WTC11 (cell line): ENCODE results near the gene SLC17A9. TPM values are rescaled to one million over a fixed set of nuclear protein-coding genes. Genes with fewer than 3 reads are reported as not detected.

ENCODE experiments used
- ATAC-seq: fragments of 200-7000 bp; cut with Tn5 transposase; 2 replicates; pipeline ENCODE4 v1.10.0; 2021; ENCODE audit warnings: mild to moderate bottlenecking, moderate library complexity
- CTCF ChIA-PET: fragments of 300-600 bp; sonication (Branson Sonifier 250); formaldehyde crosslinking; loops from one replicate; lab custom pipeline; 2021; ENCODE audit warnings: antibody characterized with exemption; lab: Charles Lee
- POLR2A ChIA-PET: fragments of 350-600 bp; sonication (Branson Sonifier 250); formaldehyde crosslinking; loops from one replicate; lab custom pipeline; 2021; ENCODE audit warnings: antibody characterized with exemption; lab: Charles Lee
- DNase-seq: peaks from one replicate; pipeline ENCODE4 v3.0.0; 2021; ENCODE audit warnings: low spot score
- H3K27ac Mint-ChIP-seq: 2 replicates; pipeline ENCODE4 v1.8.0; 2021; ENCODE audit warnings: mixed read lengths
- H3K27me3 Mint-ChIP-seq: 2 replicates; pipeline ENCODE4 v1.8.0; 2021; ENCODE audit warnings: low read depth, mild to moderate bottlenecking, moderate library complexity, mixed read lengths
- H3K36me3 Mint-ChIP-seq: 2 replicates; pipeline ENCODE4 v1.8.0; 2021; ENCODE audit warnings: mixed read lengths
- H3K4me1 Mint-ChIP-seq: 2 replicates; pipeline ENCODE4 v1.8.0; 2022; ENCODE audit warnings: mixed read lengths
- H3K4me3 Mint-ChIP-seq: 2 replicates; pipeline ENCODE4 v1.8.0; 2021; ENCODE audit warnings: mild to moderate bottlenecking, moderate library complexity, mixed read lengths
- H3K9me3 Mint-ChIP-seq: 2 replicates; pipeline ENCODE4 v1.8.0; 2021; ENCODE audit warnings: mixed read lengths
- ATF1 ChIP-seq: sonication (generic); formaldehyde crosslinking; IDR thresholded peaks from 2 replicates; pipeline ENCODE4 v1.8.1; 2023; ENCODE audit warnings: mild to moderate bottlenecking, moderate library complexity, missing genetic modification reagents
- CBFB ChIP-seq: sonication (generic); formaldehyde crosslinking; IDR thresholded peaks from 2 replicates; pipeline ENCODE4 v1.8.1; 2022; ENCODE audit warnings: mild to moderate bottlenecking, low read depth, missing genetic modification reagents
- CREB1 ChIP-seq: sonication (generic); formaldehyde crosslinking; IDR thresholded peaks from 2 replicates; pipeline ENCODE4 v1.8.0; 2023; ENCODE audit warnings: mild to moderate bottlenecking, missing genetic modification reagents
- EMX1 ChIP-seq: fragments of 250-450 bp; sonication (Bioruptor Pico); IDR thresholded peaks from 2 replicates; pipeline ENCODE4 v1.8.0; 2021; ENCODE audit warnings: mild to moderate bottlenecking
- GTF2I ChIP-seq: fragments of 250-450 bp; sonication (Bioruptor Pico); conservative IDR thresholded peaks from 2 replicates; pipeline ENCODE4 v1.4.0; 2021; ENCODE audit warnings: mild to moderate bottlenecking
- HMGA2 ChIP-seq: fragments of 250-450 bp; sonication (Bioruptor Pico); IDR thresholded peaks from 2 replicates; pipeline ENCODE4 v1.4.0; 2021; ENCODE audit warnings: mild to moderate bottlenecking, moderate library complexity
- HMGXB4 ChIP-seq: sonication (generic); formaldehyde crosslinking; IDR thresholded peaks from 2 replicates; pipeline ENCODE4 v1.8.1; 2023; ENCODE audit warnings: mild to moderate bottlenecking, moderate library complexity, missing genetic modification reagents
- IRF2 ChIP-seq: sonication (generic); formaldehyde crosslinking; IDR thresholded peaks from 2 replicates; pipeline ENCODE4 v1.8.0; 2022; ENCODE audit warnings: low read depth, missing genetic modification reagents, borderline replicate concordance
- MLX ChIP-seq: sonication (generic); formaldehyde crosslinking; IDR thresholded peaks from 2 replicates; pipeline ENCODE4 v1.8.1; 2023; ENCODE audit warnings: mild to moderate bottlenecking, missing genetic modification reagents, moderate library complexity
- MXD4 ChIP-seq: fragments of 250-450 bp; sonication (Bioruptor Pico); IDR thresholded peaks from 2 replicates; pipeline ENCODE4 v1.8.0; 2021; ENCODE audit warnings: mild to moderate bottlenecking, moderate library complexity, borderline replicate concordance
- OVOL2 ChIP-seq: fragments of 250-450 bp; sonication (Bioruptor Pico); IDR thresholded peaks from 2 replicates; pipeline ENCODE4 v1.9.0; 2021; ENCODE audit warnings: mild to moderate bottlenecking, borderline replicate concordance
- TP53 ChIP-seq: sonication (generic); formaldehyde crosslinking; IDR thresholded peaks from 2 replicates; pipeline ENCODE4 v1.8.1; 2023; ENCODE audit warnings: mild to moderate bottlenecking, missing genetic modification reagents
- ZMAT4 ChIP-seq: fragments of 250-450 bp; sonication (Bioruptor Pico); IDR thresholded peaks from 2 replicates; pipeline ENCODE4 v1.9.0; 2021; ENCODE audit warnings: mild to moderate bottlenecking
- ZNF317 ChIP-seq: sonication (generic); formaldehyde crosslinking; IDR thresholded peaks from 2 replicates; pipeline ENCODE4 v1.8.1; 2023; ENCODE audit warnings: low read depth, mild to moderate bottlenecking, moderate library complexity, missing genetic modification reagents, borderline replicate concordance
- total RNA-seq: library from RNA; stranded (reverse); gene quantifications from 3 replicates; pipeline ENCODE4 v1.2.3, GENCODE V29; 2021
- TF ChIP-seq, protein P1 (sequence below): sonication (generic); formaldehyde crosslinking; IDR thresholded peaks from 2 replicates; pipeline ENCODE4 v1.8.0; 2022; ENCODE audit warnings: mild to moderate bottlenecking, missing genetic modification reagents
- TF ChIP-seq, protein P2 (sequence below): sonication (generic); formaldehyde crosslinking; IDR thresholded peaks from 2 replicates; pipeline ENCODE4 v1.8.1; 2023; ENCODE audit warnings: mild to moderate bottlenecking, missing genetic modification reagents, moderate library complexity
- TF ChIP-seq, protein P3 (sequence below): sonication (generic); formaldehyde crosslinking; IDR thresholded peaks from 2 replicates; pipeline ENCODE4 v1.8.1; 2023; ENCODE audit warnings: mild to moderate bottlenecking, missing genetic modification reagents, borderline replicate concordance

The SLC17A9 gene
- total RNA-seq, 1 experiment from 2014 or later, result 41.7 TPM

DNA sequence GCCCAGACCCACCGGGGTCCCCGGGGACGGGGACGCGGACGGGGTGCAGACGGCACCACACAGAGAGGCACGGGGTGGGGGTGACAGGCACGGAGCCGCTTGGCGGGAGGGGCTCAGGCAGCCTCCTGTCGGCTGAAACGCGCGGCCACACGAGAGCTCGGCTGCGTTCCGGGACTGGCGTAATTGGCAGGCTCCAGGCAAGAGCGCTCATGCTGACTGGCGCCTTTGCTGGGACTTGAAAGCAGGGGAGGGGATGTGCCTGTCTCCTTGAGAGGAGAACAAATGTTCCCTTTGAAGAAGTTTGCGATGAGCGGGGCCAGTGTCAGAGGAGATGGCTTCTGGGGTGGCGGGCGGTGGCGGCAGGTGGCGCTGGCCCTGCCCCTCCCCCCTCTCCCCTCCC lies 28.5 kb downstream of the SLC17A9 start (continued):
- TF ChIP-seq HMGXB4 (CRISPR knock-in tag), result no peak
- TF ChIP-seq TP53 (CRISPR knock-in tag), result no peak
- no peak for TF ChIP-seq OVOL2
- TF ChIP-seq, protein P1, sequence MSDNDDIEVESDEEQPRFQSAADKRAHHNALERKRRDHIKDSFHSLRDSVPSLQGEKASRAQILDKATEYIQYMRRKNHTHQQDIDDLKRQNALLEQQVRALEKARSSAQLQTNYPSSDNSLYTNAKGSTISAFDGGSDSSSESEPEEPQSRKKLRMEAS (CRISPR knock-in tag), result no peak
- TF ChIP-seq, protein P2, sequence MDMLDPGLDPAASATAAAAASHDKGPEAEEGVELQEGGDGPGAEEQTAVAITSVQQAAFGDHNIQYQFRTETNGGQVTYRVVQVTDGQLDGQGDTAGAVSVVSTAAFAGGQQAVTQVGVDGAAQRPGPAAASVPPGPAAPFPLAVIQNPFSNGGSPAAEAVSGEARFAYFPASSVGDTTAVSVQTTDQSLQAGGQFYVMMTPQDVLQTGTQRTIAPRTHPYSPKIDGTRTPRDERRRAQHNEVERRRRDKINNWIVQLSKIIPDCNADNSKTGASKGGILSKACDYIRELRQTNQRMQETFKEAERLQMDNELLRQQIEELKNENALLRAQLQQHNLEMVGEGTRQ (CRISPR knock-in tag), result no peak
- TF ChIP-seq IRF2, result no peak
- TF ChIP-seq EMX1, result no peak
- TF ChIP-seq ZMAT4 (CRISPR knock-in tag), result no peak

GRCh38 chr20:62982124-62983075 lies 29.9 kb downstream of the SLC17A9 start:
- CTCF ChIA-PET, result interaction anchor here (0.8 to 2.8 kb wide), 3 partner anchors 9 to 27 kb away, joined by 3 to 12 read pairs (median 3); no protein-coding TSS in a partner anchor
- no peaks in the 10 kb centered on the region; the same call in 1 of the 2 replicates for H3K27me3 Mint-ChIP-seq
- no peaks in the 10 kb centered on the region for H3K9me3 Mint-ChIP-seq
- POLR2A ChIA-PET, result no interaction called here
- no peak for TF ChIP-seq MLX (CRISPR knock-in tag)
- TF ChIP-seq MXD4, result no peak
- no peak for TF ChIP-seq ZNF317 (CRISPR knock-in tag)
- TF ChIP-seq CREB1 (CRISPR knock-in tag), result no peak
- TF ChIP-seq CBFB (CRISPR knock-in tag), result no peak
- TF ChIP-seq ATF1 (CRISPR knock-in tag), result no peak
- TF ChIP-seq HMGA2 (CRISPR knock-in tag), result no peak
- TF ChIP-seq GTF2I (CRISPR knock-in tag), result no peak
- TF ChIP-seq, protein P3, sequence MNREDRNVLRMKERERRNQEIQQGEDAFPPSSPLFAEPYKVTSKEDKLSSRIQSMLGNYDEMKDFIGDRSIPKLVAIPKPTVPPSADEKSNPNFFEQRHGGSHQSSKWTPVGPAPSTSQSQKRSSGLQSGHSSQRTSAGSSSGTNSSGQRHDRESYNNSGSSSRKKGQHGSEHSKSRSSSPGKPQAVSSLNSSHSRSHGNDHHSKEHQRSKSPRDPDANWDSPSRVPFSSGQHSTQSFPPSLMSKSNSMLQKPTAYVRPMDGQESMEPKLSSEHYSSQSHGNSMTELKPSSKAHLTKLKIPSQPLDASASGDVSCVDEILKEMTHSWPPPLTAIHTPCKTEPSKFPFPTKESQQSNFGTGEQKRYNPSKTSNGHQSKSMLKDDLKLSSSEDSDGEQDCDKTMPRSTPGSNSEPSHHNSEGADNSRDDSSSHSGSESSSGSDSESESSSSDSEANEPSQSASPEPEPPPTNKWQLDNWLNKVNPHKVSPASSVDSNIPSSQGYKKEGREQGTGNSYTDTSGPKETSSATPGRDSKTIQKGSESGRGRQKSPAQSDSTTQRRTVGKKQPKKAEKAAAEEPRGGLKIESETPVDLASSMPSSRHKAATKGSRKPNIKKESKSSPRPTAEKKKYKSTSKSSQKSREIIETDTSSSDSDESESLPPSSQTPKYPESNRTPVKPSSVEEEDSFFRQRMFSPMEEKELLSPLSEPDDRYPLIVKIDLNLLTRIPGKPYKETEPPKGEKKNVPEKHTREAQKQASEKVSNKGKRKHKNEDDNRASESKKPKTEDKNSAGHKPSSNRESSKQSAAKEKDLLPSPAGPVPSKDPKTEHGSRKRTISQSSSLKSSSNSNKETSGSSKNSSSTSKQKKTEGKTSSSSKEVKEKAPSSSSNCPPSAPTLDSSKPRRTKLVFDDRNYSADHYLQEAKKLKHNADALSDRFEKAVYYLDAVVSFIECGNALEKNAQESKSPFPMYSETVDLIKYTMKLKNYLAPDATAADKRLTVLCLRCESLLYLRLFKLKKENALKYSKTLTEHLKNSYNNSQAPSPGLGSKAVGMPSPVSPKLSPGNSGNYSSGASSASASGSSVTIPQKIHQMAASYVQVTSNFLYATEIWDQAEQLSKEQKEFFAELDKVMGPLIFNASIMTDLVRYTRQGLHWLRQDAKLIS (CRISPR knock-in tag), result no peak
- DNase-seq (no peak), ATAC-seq (no peak)
- no peaks in the 10 kb centered on the region for H3K36me3 Mint-ChIP-seq
- H3K27ac Mint-ChIP-seq, result no peak overlapping the region
- H3K4me3 Mint-ChIP-seq, result no peak overlapping the region
- peaks cover 35% of the 10 kb centered on the region for H3K4me1 Mint-ChIP-seq
